Measurements from ENCODE around the gene PALS1.
"Not testable (repeated sequence)": the region's sequence is repeated elsewhere in the genome, so short reads cannot be mapped to it uniquely, and the experiment has no call there.

Gene PALS1

DNA sequence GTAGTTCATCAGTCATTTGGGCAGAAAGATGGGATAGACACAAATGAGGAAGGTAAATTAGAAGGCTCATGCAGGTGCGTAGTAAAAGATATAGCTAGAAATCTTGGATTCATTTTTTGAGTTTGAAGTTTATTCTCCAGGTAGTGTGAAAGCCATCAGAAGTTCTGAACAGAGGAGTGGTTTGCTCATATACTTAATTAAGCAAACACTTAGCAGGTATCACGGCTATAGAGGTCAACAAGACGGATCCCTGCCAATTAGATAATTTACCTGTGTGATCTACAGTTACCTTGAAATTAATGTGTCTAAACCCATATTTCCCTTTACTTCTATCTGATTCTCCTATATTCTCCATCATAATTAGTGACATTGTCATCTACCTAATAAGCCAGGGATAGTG lies 29.7 kb downstream of the PALS1 start:
- no peak for TF ChIP-seq TCF4 (CRISPR knock-in tag; IDR thresholded peaks at IDR 0.05; ENCODE audit: borderline replicate concordance)
- TF ChIP-seq, protein P1, sequence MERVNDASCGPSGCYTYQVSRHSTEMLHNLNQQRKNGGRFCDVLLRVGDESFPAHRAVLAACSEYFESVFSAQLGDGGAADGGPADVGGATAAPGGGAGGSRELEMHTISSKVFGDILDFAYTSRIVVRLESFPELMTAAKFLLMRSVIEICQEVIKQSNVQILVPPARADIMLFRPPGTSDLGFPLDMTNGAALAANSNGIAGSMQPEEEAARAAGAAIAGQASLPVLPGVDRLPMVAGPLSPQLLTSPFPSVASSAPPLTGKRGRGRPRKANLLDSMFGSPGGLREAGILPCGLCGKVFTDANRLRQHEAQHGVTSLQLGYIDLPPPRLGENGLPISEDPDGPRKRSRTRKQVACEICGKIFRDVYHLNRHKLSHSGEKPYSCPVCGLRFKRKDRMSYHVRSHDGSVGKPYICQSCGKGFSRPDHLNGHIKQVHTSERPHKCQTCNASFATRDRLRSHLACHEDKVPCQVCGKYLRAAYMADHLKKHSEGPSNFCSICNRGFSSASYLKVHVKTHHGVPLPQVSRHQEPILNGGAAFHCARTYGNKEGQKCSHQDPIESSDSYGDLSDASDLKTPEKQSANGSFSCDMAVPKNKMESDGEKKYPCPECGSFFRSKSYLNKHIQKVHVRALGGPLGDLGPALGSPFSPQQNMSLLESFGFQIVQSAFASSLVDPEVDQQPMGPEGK (CRISPR knock-in tag; IDR thresholded peaks at IDR 0.05; ENCODE audit: borderline replicate concordance): no peak
- TF ChIP-seq SNAI2 (CRISPR knock-in tag; IDR thresholded peaks at IDR 0.05): no peak
- TF ChIP-seq ZFP30 (CRISPR knock-in tag; IDR thresholded peaks at IDR 0.05): no peak
- TF ChIP-seq ZFP3 (CRISPR knock-in tag; IDR thresholded peaks at IDR 0.05): no peak
- TF ChIP-seq, protein P2, sequence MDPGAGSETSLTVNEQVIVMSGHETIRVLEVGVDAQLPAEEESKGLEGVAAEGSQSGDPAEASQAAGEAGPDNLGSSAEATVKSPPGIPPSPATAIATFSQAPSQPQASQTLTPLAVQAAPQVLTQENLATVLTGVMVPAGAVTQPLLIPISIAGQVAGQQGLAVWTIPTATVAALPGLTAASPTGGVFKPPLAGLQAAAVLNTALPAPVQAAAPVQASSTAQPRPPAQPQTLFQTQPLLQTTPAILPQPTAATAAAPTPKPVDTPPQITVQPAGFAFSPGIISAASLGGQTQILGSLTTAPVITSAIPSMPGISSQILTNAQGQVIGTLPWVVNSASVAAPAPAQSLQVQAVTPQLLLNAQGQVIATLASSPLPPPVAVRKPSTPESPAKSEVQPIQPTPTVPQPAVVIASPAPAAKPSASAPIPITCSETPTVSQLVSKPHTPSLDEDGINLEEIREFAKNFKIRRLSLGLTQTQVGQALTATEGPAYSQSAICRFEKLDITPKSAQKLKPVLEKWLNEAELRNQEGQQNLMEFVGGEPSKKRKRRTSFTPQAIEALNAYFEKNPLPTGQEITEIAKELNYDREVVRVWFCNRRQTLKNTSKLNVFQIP (CRISPR knock-in tag; IDR thresholded peaks at IDR 0.05; ENCODE audit: borderline replicate concordance, low read depth): no peak
- no peak for TF ChIP-seq RARB (CRISPR knock-in tag; IDR thresholded peaks at IDR 0.05)
- TF ChIP-seq ZNF70 (CRISPR knock-in tag; IDR thresholded peaks at IDR 0.05): no peak
- TF ChIP-seq, protein P3, sequence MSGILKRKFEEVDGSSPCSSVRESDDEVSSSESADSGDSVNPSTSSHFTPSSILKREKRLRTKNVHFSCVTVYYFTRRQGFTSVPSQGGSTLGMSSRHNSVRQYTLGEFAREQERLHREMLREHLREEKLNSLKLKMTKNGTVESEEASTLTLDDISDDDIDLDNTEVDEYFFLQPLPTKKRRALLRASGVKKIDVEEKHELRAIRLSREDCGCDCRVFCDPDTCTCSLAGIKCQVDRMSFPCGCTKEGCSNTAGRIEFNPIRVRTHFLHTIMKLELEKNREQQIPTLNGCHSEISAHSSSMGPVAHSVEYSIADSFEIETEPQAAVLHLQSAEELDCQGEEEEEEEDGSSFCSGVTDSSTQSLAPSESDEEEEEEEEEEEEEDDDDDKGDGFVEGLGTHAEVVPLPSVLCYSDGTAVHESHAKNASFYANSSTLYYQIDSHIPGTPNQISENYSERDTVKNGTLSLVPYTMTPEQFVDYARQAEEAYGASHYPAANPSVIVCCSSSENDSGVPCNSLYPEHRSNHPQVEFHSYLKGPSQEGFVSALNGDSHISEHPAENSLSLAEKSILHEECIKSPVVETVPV (CRISPR knock-in tag; IDR thresholded peaks at IDR 0.05): no peak
- no peak for TF ChIP-seq OSR1 (CRISPR knock-in tag; IDR thresholded peaks at IDR 0.05)
- TF ChIP-seq, protein P4, sequence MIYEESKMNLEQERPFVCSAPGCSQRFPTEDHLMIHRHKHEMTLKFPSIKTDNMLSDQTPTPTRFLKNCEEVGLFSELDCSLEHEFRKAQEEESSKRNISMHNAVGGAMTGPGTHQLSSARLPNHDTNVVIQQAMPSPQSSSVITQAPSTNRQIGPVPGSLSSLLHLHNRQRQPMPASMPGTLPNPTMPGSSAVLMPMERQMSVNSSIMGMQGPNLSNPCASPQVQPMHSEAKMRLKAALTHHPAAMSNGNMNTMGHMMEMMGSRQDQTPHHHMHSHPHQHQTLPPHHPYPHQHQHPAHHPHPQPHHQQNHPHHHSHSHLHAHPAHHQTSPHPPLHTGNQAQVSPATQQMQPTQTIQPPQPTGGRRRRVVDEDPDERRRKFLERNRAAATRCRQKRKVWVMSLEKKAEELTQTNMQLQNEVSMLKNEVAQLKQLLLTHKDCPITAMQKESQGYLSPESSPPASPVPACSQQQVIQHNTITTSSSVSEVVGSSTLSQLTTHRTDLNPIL (CRISPR knock-in tag; IDR thresholded peaks at IDR 0.05; ENCODE audit: low read depth): no peak
- no peak for TF ChIP-seq BACH2 (CRISPR knock-in tag; IDR thresholded peaks at IDR 0.05; ENCODE audit: borderline replicate concordance)
- TF ChIP-seq PPARA (CRISPR knock-in tag; IDR thresholded peaks at IDR 0.05; ENCODE audit: borderline replicate concordance): no peak
- no peak for ATAC-seq

DNA sequence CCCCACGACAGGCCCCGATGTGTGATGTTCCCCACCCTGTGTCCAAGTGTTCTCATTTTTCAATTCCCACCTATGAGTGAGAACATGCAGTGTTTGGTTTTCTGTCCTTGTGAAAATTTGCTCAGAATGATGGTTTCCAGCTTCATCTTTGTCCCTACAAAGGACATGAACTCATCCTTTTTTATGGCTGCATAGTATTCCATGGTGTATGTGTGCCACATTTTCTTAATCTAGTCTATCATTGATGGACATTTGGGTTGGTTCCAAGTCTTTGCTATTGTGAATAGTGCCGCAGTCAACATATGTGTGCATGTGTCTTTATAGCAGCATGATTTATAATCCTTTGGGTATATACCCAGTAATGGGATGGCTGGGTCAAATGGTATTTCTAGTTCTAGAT lies 32.0 kb downstream of the PALS1 start:
- ATAC-seq: not testable (repeated sequence)

DNA sequence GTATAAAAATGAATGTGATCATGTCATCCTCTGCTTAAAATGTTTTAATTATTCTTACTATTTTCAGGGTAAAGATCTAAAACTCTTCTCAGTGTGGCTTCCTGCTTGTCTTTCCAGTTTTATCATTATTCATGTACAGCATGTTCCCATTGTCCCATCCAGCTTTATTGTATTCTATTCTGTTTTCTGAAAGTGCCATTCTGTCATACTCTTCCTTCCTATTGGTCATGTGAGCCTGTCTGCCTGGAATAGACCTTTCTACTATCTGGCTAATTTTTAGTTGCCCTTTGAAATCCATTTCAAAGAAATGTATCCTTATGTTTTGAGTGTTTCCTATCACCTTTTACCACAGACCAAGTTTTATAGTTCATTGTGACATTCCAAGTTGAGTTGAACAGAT lies 34.9 kb downstream of the PALS1 start:
- no peak for TF ChIP-seq ZFP3 (CRISPR knock-in tag; IDR thresholded peaks at IDR 0.05)
- TF ChIP-seq TOX (CRISPR knock-in tag; IDR thresholded peaks at IDR 0.05; ENCODE audit: borderline replicate concordance): no peak
- TF ChIP-seq GLIS3 (CRISPR knock-in tag; IDR thresholded peaks at IDR 0.05): no peak
- no peak for TF ChIP-seq ZNF565 (CRISPR knock-in tag; conservative IDR thresholded peaks at IDR 0.05; ENCODE audit: low read depth)
- no peak for TF ChIP-seq SNAI2 (CRISPR knock-in tag; IDR thresholded peaks at IDR 0.05)
- no peak for TF ChIP-seq PPARA (CRISPR knock-in tag; IDR thresholded peaks at IDR 0.05; ENCODE audit: borderline replicate concordance)
- TF ChIP-seq BACH2 (CRISPR knock-in tag; IDR thresholded peaks at IDR 0.05; ENCODE audit: borderline replicate concordance): no peak

DNA sequence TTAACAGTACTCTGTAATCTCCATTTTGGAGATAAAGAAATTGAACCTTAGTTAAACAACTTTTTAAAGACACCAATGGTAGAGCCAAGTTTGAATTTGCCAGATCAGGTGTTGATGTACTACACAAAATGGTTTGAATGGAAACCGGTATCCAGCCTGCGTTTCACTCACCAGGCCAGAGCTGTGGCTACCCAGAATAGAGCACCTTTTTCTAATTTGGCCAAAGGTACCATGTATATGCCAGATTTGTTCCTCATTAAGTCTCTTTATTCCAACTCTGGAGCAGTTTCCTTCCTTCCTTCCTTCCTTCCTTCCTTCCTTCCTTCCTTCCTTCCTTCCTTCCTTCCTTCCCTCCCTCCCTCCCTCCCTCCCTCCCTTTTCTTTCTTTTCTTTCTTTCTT lies 39.3 kb downstream of the PALS1 start:
- no peak for ATAC-seq
- no peak for TF ChIP-seq ESRRG (CRISPR knock-in tag; IDR thresholded peaks at IDR 0.05)
- no peak for TF ChIP-seq ZNF8 (CRISPR knock-in tag; IDR thresholded peaks at IDR 0.05)
- TF ChIP-seq, protein P5, sequence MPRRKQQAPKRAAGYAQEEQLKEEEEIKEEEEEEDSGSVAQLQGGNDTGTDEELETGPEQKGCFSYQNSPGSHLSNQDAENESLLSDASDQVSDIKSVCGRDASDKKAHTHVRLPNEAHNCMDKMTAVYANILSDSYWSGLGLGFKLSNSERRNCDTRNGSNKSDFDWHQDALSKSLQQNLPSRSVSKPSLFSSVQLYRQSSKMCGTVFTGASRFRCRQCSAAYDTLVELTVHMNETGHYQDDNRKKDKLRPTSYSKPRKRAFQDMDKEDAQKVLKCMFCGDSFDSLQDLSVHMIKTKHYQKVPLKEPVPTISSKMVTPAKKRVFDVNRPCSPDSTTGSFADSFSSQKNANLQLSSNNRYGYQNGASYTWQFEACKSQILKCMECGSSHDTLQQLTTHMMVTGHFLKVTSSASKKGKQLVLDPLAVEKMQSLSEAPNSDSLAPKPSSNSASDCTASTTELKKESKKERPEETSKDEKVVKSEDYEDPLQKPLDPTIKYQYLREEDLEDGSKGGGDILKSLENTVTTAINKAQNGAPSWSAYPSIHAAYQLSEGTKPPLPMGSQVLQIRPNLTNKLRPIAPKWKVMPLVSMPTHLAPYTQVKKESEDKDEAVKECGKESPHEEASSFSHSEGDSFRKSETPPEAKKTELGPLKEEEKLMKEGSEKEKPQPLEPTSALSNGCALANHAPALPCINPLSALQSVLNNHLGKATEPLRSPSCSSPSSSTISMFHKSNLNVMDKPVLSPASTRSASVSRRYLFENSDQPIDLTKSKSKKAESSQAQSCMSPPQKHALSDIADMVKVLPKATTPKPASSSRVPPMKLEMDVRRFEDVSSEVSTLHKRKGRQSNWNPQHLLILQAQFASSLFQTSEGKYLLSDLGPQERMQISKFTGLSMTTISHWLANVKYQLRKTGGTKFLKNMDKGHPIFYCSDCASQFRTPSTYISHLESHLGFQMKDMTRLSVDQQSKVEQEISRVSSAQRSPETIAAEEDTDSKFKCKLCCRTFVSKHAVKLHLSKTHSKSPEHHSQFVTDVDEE (CRISPR knock-in tag; IDR thresholded peaks at IDR 0.05): no peak
- TF ChIP-seq ZC3H10 (CRISPR knock-in tag; IDR thresholded peaks at IDR 0.05): no peak
- TF ChIP-seq, protein P3 (CRISPR knock-in tag; IDR thresholded peaks at IDR 0.05): no peak

More for the DNA sequence above, 34.9 kb downstream of the PALS1 start:
- ATAC-seq: no peak
